GM12873 (cell line): Measurements from ENCODE around the gene MCRIP1.

Experiments
- CTCF ChIP-seq: IDR thresholded peaks from 2 replicates; pipeline ENCODE4 v1.5.1; 2012; ENCODE audit warnings: low read depth, mild to moderate bottlenecking, moderate library complexity, low read length, control low read depth; ENCODE audit not compliant: insufficient read depth; ENCODE audit errors: missing control alignments

The MCRIP1 gene

GRCh38 chr17:81833921-81834830 is 1.1 kb upstream of the MCRIP1 start:
- no peak for TF ChIP-seq CTCF

GRCh38 chr17:81832608-81833159 is 407 bp downstream of the MCRIP1 start:
- no peak for TF ChIP-seq CTCF

- TF ChIP-seq CTCF = no peak
Measured at GRCh38 chr17:81831957-81832607, 1.0 kb downstream of the MCRIP1 start.

GRCh38 chr17:81831563-81831956 is 1.5 kb downstream of the MCRIP1 start:
- no peak for TF ChIP-seq CTCF

GRCh38 chr17:81829858-81830257 is 3.2 kb downstream of the MCRIP1 start:
- TF ChIP-seq CTCF = no peak

GRCh38 chr17:81828656-81829055 is 4.4 kb downstream of the MCRIP1 start:
- TF ChIP-seq CTCF = no peak

GRCh38 chr17:81825841-81826466 is 7.1 kb downstream of the MCRIP1 start:
- peak; percentile 28 for TF ChIP-seq CTCF
